Glutamatergic neuron (in vitro differentiated cells): Measurements from ENCODE around the gene PYY. TPM values are rescaled to one million over a fixed set of nuclear protein-coding genes. Genes with fewer than 3 reads are reported as not detected.
A peak's percentile ranks its signal among the peaks of the same experiment; 100 is the strongest.

Source experiments
- DNase-seq: peaks from one replicate; pipeline ENCODE4 v3.0.0; 2022
- H3K27ac Mint-ChIP-seq: one replicate; pipeline ENCODE4 v1.8.0; 2020; ENCODE audit warnings: mild to moderate bottlenecking, mixed read lengths, inconsistent platforms; ENCODE audit not compliant: unreplicated experiment
- H3K27me3 Mint-ChIP-seq: one replicate; pipeline ENCODE4 v1.8.0; 2020; ENCODE audit warnings: mild to moderate bottlenecking, moderate library complexity, mixed read lengths, inconsistent platforms; ENCODE audit not compliant: unreplicated experiment
- H3K36me3 Mint-ChIP-seq: one replicate; pipeline ENCODE4 v1.8.0; 2020; ENCODE audit warnings: mild to moderate bottlenecking, mixed read lengths, inconsistent platforms; ENCODE audit not compliant: unreplicated experiment
- H3K4me1 Mint-ChIP-seq: one replicate; pipeline ENCODE4 v1.8.0; 2020; ENCODE audit warnings: mild to moderate bottlenecking, low read depth, mixed read lengths, inconsistent platforms; ENCODE audit not compliant: unreplicated experiment
- H3K4me3 Mint-ChIP-seq: one replicate; pipeline ENCODE4 v1.8.0; 2020; ENCODE audit warnings: mild to moderate bottlenecking, mixed read lengths, inconsistent platforms; ENCODE audit not compliant: unreplicated experiment
- H3K9me3 Mint-ChIP-seq: one replicate; pipeline ENCODE4 v1.8.0; 2020; ENCODE audit warnings: mild to moderate bottlenecking, moderate library complexity, mixed read lengths, inconsistent platforms; ENCODE audit not compliant: unreplicated experiment
- CTCF ChIP-seq: fragments of 200-600 bp; sonication (generic); IDR thresholded peaks from one replicate; pipeline ENCODE4 v1.5.0; 2021; ENCODE audit not compliant: partially characterized antibody, unreplicated experiment
- total RNA-seq: library from RNA; stranded (reverse); fragmentation: NEBNext Ultra II Directional; extraction: Animal tissue kit (Norgen Biotek cat#: 25700); gene quantifications from one replicate; pipeline ENCODE4 v1.2.1, GENCODE V29; 2021; ENCODE audit not compliant: unreplicated experiment

PYY gene
- total RNA-seq, 1 donor from 2014 or later = not detected

GRCh38 chr17:43994272-43995149 lies 40.8 kb upstream of the PYY start:
- Mint-ChIP-seq H3K4me1 (peaks cover 2% of the 10 kb centered on the region), H3K27ac (no peak overlapping the region), H3K36me3 (no peaks in the 10 kb centered on the region), H3K9me3 (no peaks in the 10 kb centered on the region), H3K27me3 (peaks cover 1% of the 10 kb centered on the region), H3K4me3 (no peak overlapping the region)
- TF ChIP-seq CTCF = peak; percentile 93
- DNase-seq = peak; percentile 82

GRCh38 chr17:43992641-43993040 lies 38.9 kb upstream of the PYY start:
- Mint-ChIP-seq H3K27ac (no peak overlapping the region), H3K4me3 (no peak overlapping the region), H3K4me1 (peaks cover 6% of the 10 kb centered on the region), H3K36me3 (no peaks in the 10 kb centered on the region), H3K9me3 (peaks cover 3% of the 10 kb centered on the region), H3K27me3 (peaks cover 3% of the 10 kb centered on the region)
- TF ChIP-seq CTCF = no peak
- no peak for DNase-seq

GRCh38 chr17:43988301-43988700 lies 34.6 kb upstream of the PYY start:
- H3K4me3 Mint-ChIP-seq = peak overlapping the region; percentile 8
- peaks cover 7% of the 10 kb centered on the region for H3K9me3 Mint-ChIP-seq
- peaks cover 15% of the 10 kb centered on the region for H3K4me1 Mint-ChIP-seq
- peaks cover 5% of the 10 kb centered on the region for H3K27me3 Mint-ChIP-seq
- TF ChIP-seq CTCF = no peak
- no peak for DNase-seq
- no peak overlapping the region for H3K27ac Mint-ChIP-seq
- no peaks in the 10 kb centered on the region for H3K36me3 Mint-ChIP-seq

DNA sequence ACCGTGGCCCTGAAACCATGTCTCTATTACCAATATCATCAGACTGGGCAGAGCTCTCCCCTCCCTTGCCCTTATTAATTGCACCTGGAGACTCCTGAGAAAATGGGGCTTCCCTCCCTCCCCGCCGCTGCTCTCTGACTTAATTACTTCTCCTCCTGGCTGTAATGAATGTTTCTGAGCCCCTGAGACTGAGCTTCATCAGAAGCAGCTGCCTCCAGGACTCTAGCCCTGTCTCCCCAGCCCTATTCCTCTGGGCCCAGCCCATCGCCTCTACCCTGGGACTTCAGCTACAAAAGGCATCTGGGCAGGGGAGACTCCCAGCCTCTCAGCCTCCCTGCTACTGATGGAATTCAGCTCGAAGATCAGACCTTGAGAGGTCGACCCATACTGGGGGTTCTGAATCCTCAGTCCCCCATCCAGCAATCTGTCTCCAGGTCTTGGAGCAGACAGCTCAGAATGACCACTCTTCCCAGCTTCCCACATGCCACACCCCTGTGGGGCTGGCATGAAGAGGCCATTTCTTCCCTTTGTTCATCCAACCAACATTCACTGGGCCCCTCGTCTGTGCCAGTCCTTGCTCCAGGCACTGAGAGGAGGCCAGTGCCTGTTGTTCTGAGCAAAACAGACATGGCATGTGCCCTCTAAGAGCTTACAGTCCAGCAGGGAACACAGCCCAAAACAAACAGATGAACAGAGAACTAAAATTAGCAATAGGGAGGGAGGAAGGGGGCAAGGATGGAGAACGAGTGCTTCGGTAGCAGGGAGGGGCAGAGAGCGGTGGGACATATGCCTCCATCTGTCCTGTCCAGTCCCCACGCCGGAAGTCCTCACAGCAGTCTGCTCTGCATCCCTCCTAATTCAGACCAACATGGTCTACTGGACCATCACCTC lies 33.6 kb upstream of the PYY start:
- peak; percentile 37 for DNase-seq
- peak overlapping the region; percentile 73 for H3K27ac Mint-ChIP-seq
- peaks cover 15% of the 10 kb centered on the region for H3K4me1 Mint-ChIP-seq

More for the DNA sequence above, 33.6 kb upstream of the PYY start:
- TF ChIP-seq CTCF = no peak
- Mint-ChIP-seq H3K9me3 (peaks cover 8% of the 10 kb centered on the region), H3K27me3 (peaks cover 7% of the 10 kb centered on the region), H3K4me3 (peak overlapping the region; percentile 48), H3K36me3 (no peaks in the 10 kb centered on the region)
